Stimulated activated naive CD8-positive, alpha-beta T cell treated with anti-CD3 and anti-CD28 coated beads, Interleukin-15, amount 100 ng/mL, for 72 hours (primary cell): ENCODE measurements around the gene ACR.

Experiments
- ATAC-seq: fragments of 150-1000 bp; cut with Tn5 transposase; 2 replicates; pipeline ENCODE4 v1.10.0; 2021; ENCODE audit warnings: mild to moderate bottlenecking, moderate library complexity
- DNase-seq, 2 donors: peaks; one replicate each; pipeline ENCODE4 v3.0.0; 2021 to 2022
- H3K27ac Mint-ChIP-seq, 2 donors: one replicate each; pipeline ENCODE4 v1.8.0; 2022; ENCODE audit warnings: mild to moderate bottlenecking in 2 of 2, mixed read lengths in 2 of 2, moderate library complexity in 2 of 2
- H3K27me3 Mint-ChIP-seq: one replicate; pipeline ENCODE4 v1.8.0; 2022; ENCODE audit warnings: mixed read lengths
- H3K4me1 Mint-ChIP-seq: one replicate; pipeline ENCODE4 v1.8.0; 2022; ENCODE audit warnings: mild to moderate bottlenecking, mixed read lengths
- H3K4me3 Mint-ChIP-seq, 2 donors: one replicate each; pipeline ENCODE4 v1.8.0; 2022; ENCODE audit warnings: mild to moderate bottlenecking in 2 of 2, mixed read lengths in 2 of 2, moderate library complexity in 1 of 2
- H3K9me3 Mint-ChIP-seq, 2 donors: one replicate each; pipeline ENCODE4 v1.8.0; 2022; ENCODE audit warnings: mixed read lengths in 2 of 2

Gene ACR

DNA sequence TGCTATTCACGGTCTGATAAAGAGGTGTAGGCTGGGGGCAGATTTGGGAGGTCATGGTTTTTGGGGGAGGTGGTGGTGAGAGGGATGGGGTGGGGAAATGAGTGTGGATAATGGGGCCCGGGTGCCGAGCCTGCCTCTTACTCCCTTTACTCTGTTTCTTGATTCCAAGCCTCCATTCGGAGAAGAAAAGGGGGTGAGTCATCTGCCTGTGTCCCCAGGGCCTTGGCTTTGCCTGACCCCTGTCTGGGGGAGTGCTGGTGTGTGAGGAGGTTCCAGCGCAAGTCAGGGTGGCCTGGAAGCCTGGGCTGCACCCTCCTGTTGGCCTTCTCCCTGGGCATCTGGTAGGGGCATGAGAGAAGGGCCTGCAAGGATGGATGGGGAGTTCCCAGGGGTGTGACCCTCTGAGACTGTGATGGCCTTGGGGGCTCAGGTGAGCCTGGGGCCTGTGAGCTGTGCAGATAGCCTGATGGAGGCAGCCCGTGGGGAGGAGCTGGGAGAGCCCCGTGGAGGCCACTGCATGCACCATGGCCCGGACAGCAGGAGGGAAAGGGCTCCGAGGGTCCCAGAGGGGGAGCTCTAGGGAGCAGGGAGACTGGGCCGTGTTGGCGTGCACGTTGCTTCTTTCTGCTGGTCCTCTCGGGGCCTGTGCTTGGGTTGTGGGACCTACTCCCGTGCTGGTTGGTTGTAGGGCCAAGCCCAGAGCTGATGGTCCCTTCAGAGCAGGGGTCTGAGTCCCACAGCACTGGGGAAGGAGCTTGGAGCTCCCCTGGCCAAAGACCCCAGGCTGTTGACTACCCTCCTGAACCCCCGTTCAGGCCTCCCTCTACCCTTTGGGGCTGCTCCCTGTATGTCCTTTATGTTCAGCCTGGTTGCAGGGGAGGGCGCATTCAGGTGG, 26.3 kb upstream of the ACR start:
- no peak overlapping the region for H3K27ac Mint-ChIP-seq
- H3K27me3 Mint-ChIP-seq = no peaks in the 10 kb centered on the region
- DNase-seq (no peak), ATAC-seq (no peak)
- H3K9me3 Mint-ChIP-seq = no peaks in the 10 kb centered on the region
- H3K4me3 Mint-ChIP-seq = no peak overlapping the region
- H3K4me1 Mint-ChIP-seq = no peaks in the 10 kb centered on the region

DNA sequence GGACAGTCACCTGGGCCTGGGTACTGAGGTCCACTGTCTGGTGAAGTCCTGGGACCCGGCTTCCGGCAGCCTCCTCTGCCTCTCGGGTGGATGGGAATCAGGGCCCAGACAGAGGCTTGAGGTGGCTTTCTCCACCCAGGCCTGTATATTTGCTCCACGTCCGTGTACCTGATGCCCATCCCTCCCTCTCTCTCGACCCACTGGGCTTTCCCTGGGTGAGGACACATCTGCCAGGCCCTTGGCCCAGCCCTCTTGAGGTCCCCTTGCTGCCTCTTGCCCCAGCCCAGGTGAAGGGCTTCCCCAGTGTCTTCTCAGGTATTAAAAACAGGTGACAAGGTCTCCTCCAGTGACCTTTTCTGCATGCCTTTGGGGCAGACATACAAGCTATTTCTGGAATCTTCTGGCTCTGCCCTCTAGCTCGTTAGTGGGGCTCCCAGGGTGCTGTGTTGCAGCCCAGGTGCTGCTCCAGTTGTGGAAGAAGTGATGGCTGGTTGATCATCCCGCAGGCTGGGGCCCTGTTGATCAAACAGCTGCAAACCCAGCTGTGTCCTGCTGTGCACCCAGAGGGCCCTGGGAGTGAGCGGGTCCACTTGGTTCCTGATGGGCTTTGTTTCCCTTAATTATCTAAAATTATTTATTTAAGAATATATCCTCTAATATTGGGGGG, 25.5 kb upstream of the ACR start:
- no peak overlapping the region for H3K27ac Mint-ChIP-seq
- DNase-seq (no peak), ATAC-seq (no peak)
- no peaks in the 10 kb centered on the region for H3K9me3 Mint-ChIP-seq
- H3K27me3 Mint-ChIP-seq = no peaks in the 10 kb centered on the region
- no peak overlapping the region for H3K4me3 Mint-ChIP-seq
- no peaks in the 10 kb centered on the region for H3K4me1 Mint-ChIP-seq

DNA sequence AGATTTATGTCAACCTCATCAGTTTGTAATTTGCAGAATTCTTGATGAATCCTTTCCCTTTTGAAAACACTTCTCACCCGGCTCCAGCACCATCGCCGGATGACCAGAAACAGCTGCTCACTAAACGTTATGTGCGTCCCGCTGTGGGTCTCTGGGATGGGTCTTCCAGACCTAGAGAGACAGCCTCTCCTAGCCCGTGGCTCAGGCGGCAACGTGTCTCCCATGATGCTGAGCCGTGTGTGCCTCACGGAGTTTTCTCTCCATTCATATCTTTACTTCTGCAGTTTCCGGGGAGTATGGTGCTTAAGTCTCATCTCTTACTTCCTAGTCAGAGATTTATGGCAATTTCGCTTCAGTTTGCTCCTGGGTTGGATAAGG, 25.0 kb upstream of the ACR start:
- no peak for DNase-seq
- Mint-ChIP-seq H3K4me1 (no peaks in the 10 kb centered on the region), H3K27me3 (no peaks in the 10 kb centered on the region), H3K4me3 (no peak overlapping the region), H3K27ac (no peak overlapping the region), H3K9me3 (no peaks in the 10 kb centered on the region)
- ATAC-seq = no peak

DNA sequence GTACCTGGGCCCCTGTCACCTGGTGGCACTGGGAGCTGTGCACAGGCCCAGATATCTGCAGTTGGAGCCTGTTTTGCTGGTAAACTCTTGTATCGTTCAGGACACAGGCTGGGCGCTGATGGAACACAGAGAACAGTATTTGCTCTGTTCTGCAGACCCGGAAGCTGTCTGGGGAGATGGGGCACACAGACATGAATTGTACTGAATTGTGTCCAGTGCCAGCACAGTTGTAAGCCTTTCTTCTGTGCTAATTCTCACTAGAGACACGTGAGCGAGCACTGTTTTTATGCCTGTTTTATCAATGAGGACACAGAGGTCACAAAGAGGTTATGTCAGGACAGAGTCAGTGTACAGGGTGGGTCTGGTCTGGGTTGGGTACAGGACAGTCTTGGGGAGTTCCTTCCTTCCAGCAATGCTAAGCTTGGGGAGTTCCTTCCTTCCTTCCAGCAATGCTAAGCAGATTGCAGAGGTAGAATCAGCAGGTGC, 24.4 kb upstream of the ACR start:
- H3K27me3 Mint-ChIP-seq = no peaks in the 10 kb centered on the region
- no peaks in the 10 kb centered on the region for H3K4me1 Mint-ChIP-seq
- no peak for DNase-seq
- no peak overlapping the region for H3K4me3 Mint-ChIP-seq
- ATAC-seq = no peak
- H3K27ac Mint-ChIP-seq = no peak overlapping the region
- no peaks in the 10 kb centered on the region for H3K9me3 Mint-ChIP-seq

DNA sequence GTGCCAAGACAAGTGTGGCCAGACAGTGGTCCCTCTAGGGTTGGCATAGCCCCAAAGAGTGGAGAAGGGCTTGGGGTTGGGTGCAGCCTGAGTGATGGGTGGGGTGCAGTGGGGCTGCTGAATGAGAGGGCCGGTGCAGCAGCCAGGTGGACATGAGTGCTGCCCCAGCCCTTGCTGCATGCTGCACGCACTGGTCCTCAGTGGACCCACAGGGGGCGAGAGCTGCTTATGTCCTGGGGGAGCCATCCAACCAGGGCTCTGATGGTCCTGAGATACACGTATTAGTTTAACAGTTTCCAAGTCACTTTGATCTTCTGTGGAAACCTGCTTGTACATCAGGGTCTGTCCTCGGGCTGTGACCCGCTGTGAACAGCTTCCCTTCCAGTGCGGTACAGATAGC, 23.9 kb upstream of the ACR start:
- ATAC-seq (no peak), DNase-seq (no peak)
- no peaks in the 10 kb centered on the region for H3K27me3 Mint-ChIP-seq
- H3K4me3 Mint-ChIP-seq = no peak overlapping the region
- H3K4me1 Mint-ChIP-seq = no peaks in the 10 kb centered on the region
- peak overlapping the region in 1 of 2 donors; percentile 21 for H3K27ac Mint-ChIP-seq
- H3K9me3 Mint-ChIP-seq = no peaks in the 10 kb centered on the region

DNA sequence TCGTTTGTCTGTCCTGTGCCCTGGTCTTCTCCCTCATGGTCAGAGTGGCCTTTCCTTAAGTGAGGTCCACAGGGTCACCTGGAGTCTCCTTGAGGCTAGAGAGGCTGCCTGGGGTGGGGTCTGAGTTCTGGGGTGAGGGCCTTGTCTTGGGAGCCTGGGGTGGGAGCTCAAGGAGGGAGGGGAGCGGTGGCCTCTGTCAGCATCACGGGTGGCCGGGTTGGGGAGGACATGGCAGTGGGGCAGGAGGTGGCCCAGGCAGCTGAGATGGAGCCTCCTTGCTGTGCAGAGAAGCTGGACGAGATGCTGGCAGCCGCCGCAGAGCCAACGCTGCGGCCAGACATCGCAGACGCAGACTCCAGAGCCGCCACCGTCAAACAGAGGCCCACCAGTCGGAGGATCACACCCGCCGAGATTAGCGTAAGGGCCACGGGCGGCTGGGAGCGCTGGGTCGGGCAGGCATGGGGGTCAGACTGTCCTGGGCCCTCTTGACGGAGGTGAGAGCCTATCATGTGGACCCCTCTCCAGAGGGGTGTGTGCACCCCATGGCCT, 23.3 kb upstream of the ACR start:
- Mint-ChIP-seq H3K9me3 (no peaks in the 10 kb centered on the region), H3K4me3 (no peak overlapping the region), H3K27me3 (no peaks in the 10 kb centered on the region), H3K27ac (peak overlapping the region in 1 of 2 donors; percentile 20), H3K4me1 (no peaks in the 10 kb centered on the region)
- DNase-seq (no peak), ATAC-seq (no peak)

DNA sequence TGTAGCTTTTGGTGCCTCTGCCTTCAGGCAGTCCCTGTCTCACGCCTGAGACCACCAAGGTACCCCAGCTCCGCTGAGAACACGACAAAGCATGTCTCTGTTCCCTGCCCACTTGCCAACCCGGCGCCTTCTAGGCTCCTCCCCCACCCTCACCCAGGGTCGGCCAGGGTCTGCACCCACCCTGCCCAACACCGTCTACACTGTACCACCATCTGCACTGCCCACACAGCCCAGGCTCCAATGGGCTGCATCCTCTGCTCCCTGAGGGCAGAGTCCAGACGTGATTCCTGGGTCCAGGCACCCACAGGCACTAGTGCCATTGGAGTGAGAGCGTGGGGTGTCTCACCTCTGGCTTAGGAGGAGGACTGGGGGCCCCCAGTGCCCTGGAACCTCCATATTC, 22.8 kb upstream of the ACR start:
- Mint-ChIP-seq H3K27me3 (no peaks in the 10 kb centered on the region), H3K4me3 (no peak overlapping the region), H3K4me1 (no peaks in the 10 kb centered on the region), H3K9me3 (no peaks in the 10 kb centered on the region), H3K27ac (no peak overlapping the region)
- ATAC-seq = no peak
- no peak for DNase-seq

DNA sequence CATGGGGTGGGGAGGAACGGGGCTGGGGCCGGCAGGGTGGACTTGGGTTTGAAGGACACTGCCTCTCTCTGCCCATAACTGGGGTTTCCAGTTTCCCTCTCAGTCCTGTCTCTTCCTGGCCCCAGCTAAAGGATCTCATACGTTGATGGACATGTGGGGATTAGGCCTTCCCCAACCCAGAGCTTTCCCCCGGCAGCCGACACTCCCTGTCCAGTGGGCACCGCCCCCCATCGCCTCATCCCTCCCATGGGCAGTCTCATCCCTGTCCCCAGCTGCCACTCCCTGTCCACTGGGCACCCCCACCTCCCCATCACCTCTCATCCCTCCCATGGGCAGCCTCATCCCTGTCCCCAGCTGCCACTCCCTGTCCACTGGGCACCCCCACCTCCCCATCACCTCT, 22.2 kb upstream of the ACR start:
- ATAC-seq (no peak), DNase-seq (no peak)
- no peaks in the 10 kb centered on the region for H3K4me1 Mint-ChIP-seq
- H3K27ac Mint-ChIP-seq = no peak overlapping the region
- no peaks in the 10 kb centered on the region for H3K27me3 Mint-ChIP-seq
- H3K9me3 Mint-ChIP-seq = no peaks in the 10 kb centered on the region
- H3K4me3 Mint-ChIP-seq = no peak overlapping the region

DNA sequence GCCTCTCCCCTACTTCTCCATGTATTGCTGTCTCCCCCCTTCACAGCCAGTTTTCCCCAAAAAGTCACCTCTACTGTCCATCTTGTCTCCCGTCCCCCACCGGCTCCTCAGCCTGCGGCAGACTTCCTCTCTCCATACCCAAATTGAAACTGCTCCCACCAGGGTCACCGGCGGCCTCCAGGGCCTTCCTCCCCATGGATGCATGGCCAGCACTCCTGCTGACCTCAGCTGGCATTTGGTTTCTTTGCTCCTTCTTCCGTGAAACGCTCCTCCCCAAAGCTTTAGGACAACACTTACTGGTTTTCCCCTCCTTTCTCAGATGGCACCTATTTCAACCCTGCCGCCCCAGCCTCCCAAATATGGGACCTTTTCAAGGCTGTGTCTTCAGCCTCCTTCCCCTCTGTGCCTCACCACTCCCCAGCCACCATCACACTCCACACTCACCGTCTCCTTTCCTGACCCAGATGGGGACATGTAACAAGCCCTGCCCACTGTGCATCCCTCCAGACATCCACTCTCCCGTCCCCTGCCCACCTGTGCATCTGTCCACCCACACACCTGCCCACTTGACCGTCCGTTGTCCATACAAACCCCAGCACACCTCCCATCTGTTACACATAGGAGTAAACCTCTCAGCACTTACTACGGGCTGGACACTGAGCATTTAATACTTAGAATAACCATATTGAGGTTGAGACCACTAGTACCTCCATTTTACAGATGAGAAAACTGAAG, 21.5 kb upstream of the ACR start:
- H3K4me1 Mint-ChIP-seq = no peaks in the 10 kb centered on the region
- no peaks in the 10 kb centered on the region for H3K9me3 Mint-ChIP-seq
- ATAC-seq = no peak

DNA sequence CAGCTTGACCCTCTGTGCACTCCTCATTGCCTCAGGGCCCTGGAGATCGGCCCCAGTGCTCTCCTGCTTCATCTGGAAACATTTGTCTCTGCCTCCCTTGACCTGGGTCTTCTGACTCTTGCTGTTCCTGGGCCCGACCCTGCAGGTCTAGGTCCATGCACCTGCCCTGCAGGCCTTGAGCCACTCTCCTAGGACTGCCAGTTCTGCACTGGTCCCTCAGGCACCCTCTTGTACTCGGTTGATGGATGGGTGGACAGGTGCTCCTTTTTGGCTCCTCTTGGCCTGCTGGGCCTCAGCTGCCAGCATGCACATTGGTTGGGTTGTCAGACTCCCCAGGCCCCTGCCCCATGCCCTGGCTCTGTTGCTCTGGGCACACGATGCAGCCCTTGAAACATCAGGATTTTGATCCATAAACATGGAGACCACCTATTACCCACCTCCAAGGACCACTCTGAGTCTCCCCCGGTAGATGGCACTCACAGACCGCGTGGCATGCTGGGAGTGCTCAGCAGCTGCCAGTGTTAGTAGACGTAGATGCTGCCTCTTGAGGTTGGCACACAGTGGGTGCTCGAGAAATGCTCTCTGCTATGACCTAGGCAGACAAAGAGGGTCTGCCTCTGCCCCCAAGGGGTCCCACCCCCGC, 20.2 kb upstream of the ACR start:
- DNase-seq (no peak), ATAC-seq (no peak)
- Mint-ChIP-seq H3K9me3 (no peaks in the 10 kb centered on the region), H3K4me3 (no peak overlapping the region), H3K4me1 (no peaks in the 10 kb centered on the region), H3K27ac (no peak overlapping the region), H3K27me3 (no peaks in the 10 kb centered on the region)

More for the DNA sequence above, 21.5 kb upstream of the ACR start:
- no peak for DNase-seq
- Mint-ChIP-seq H3K4me3 (no peak overlapping the region), H3K27me3 (no peaks in the 10 kb centered on the region), H3K27ac (peak overlapping the region in 1 of 2 donors; percentile 34)

DNA sequence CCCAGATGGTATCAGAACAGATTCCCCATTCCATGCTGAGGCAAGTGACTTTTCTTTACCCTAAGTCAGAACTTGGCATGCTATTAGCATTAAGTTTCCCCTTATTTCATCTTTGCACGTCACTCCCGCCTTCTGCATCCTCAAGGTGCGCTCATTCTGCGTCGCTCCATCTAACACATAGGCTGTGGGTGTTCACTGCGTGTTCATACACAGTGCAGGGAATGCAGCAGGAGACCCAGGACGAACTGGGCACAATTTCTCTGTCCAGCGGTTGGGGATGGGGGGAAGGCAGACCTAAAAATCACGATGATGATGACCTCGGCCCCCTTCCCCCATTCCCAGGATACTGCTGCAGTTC, 19.7 kb upstream of the ACR start:
- no peak overlapping the region for H3K27ac Mint-ChIP-seq
- H3K27me3 Mint-ChIP-seq = no peaks in the 10 kb centered on the region
- no peak for DNase-seq
- H3K4me1 Mint-ChIP-seq = no peaks in the 10 kb centered on the region
- no peak for ATAC-seq
- no peaks in the 10 kb centered on the region for H3K9me3 Mint-ChIP-seq
- H3K4me3 Mint-ChIP-seq = no peak overlapping the region

DNA sequence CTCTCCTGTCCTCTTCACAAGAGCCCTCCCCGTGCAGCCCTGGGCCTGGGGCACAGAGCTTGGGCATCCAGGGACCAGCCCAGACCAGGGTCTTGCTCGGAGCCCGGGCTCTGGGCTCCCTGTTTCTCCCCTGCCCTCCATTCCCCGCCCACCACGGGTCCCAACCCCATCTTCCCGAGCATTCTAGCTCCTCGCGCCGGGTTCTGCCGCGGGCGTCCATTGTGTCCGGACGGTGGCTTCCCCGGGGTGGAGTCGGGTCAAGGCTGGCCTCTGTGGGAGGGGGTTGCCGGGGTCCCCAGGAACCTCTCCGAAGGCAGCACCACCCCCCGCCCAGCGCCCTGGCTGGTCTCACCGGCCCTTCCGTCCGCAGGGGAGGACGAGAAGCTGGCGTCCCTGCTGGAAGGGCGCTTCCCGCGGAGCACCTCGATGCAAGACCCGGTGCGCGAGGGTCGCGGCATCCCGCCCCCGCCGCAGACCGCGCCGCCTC, 18.1 kb upstream of the ACR start:
- Mint-ChIP-seq H3K4me1 (no peaks in the 10 kb centered on the region), H3K9me3 (no peaks in the 10 kb centered on the region), H3K27me3 (no peaks in the 10 kb centered on the region), H3K27ac (no peak overlapping the region), H3K4me3 (no peak overlapping the region)
- ATAC-seq (peak; percentile 9), DNase-seq (no peak)

DNA sequence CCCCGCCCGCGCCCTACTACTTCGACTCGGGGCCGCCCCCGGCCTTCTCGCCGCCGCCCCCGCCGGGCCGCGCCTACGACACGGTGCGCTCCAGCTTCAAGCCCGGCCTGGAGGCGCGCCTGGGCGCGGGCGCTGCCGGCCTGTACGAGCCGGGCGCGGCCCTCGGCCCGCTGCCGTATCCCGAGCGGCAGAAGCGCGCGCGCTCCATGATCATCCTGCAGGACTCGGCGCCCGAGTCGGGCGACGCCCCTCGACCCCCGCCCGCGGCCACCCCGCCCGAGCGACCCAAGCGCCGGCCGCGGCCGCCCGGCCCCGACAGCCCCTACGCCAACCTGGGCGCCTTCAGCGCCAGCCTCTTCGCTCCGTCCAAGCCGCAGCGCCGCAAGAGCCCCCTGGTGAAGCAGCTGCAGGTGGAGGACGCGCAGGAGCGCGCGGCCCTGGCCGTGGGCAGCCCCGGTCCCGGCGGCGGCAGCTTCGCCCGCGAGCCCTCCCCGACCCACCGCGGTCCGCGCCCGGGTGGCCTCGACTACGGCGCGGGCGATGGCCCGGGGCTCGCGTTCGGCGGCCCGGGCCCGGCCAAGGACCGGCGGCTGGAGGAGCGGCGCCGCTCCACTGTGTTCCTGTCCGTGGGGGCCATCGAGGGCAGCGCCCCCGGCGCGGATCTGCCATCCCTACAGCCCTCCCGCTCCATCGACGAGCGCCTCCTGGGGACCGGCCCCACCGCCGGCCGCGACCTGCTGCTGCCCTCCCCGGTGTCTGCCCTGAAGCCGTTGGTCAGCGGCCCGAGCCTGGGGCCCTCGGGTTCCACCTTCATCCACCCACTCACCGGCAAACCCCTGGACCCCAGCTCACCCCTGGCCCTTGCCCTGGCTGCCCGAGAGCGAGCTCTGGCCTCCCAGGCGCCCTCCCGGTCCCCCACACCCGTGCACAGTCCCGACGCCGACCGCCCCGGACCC, 17.4 kb upstream of the ACR start:
- ATAC-seq = peak; percentile 58
- Mint-ChIP-seq H3K9me3 (no peaks in the 10 kb centered on the region), H3K27me3 (no peaks in the 10 kb centered on the region), H3K4me3 (no peak overlapping the region), H3K27ac (no peak overlapping the region), H3K4me1 (no peaks in the 10 kb centered on the region)
- no peak for DNase-seq

DNA sequence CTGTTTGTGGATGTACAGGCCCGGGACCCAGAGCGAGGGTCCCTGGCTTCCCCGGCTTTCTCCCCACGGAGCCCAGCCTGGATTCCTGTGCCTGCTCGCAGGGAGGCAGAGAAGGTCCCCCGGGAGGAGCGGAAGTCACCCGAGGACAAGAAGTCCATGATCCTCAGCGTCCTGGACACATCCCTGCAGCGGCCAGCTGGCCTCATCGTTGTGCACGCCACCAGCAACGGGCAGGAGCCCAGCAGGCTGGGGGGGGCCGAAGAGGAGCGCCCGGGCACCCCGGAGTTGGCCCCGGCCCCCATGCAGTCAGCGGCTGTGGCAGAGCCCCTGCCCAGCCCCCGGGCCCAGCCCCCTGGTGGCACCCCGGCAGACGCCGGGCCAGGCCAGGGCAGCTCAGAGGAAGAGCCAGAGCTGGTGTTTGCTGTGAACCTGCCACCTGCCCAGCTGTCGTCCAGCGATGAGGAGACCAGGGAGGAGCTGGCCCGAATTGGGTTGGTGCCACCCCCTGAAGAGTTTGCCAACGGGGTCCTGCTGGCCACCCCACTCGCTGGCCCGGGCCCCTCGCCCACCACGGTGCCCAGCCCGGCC, 16.7 kb upstream of the ACR start:
- no peaks in the 10 kb centered on the region for H3K27me3 Mint-ChIP-seq
- no peaks in the 10 kb centered on the region for H3K4me1 Mint-ChIP-seq
- no peak overlapping the region for H3K27ac Mint-ChIP-seq
- no peaks in the 10 kb centered on the region for H3K9me3 Mint-ChIP-seq
- no peak overlapping the region for H3K4me3 Mint-ChIP-seq
- ATAC-seq = no peak
- no peak for DNase-seq
